HS-5 (cell line): Measurements from ENCODE around the gene TMEM132A.
"Not testable (repeated sequence)": the region's sequence is repeated elsewhere in the genome, so short reads cannot be mapped to it uniquely, and the experiment has no call there.

ENCODE experiments used
- DNase-seq: peaks from one replicate; pipeline ENCODE4 v3.0.0-alpha.2; 2012; ENCODE audit warnings: low read depth

Gene TMEM132A

DNA sequence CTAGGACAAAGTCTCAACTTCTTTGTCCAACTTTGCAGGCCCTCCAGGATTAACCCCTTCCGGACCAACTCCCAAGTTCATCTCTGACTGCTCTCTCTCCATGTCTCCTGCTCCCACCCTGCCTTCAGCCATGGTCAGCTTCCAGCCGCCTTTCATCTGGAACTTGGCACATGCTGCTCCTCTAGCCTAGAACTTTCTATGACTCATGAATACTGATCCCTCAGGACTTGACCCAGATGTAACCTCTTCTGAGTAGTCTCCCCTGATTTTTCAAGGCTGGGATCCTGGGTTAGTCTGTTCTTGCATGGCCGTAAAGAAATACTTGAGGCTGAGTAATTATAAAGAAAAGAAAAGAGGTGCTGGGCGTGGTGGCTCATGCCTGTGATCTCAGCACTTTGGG is 32.9 kb downstream of the TMEM132A start:
- DNase-seq: no peak

DNA sequence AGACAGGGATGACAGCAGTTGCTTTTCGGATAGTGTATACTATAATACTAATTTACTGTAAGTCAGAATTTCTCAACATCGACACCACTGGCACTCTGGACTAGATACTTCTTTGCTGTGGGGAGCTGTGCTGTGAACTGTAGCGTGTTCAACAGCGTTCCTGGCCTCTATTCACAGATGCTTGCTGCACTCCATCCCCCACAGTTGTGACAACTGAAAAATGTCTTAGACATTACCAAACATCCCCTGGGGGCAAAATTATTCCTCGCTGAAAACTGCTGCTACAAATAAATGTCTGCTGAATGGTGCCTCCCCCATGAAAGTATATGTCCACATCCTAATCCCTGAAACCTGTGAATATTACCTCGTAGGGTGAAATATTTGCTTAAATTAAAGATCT is 35.2 kb downstream of the TMEM132A start:
- DNase-seq: no peak

DNA sequence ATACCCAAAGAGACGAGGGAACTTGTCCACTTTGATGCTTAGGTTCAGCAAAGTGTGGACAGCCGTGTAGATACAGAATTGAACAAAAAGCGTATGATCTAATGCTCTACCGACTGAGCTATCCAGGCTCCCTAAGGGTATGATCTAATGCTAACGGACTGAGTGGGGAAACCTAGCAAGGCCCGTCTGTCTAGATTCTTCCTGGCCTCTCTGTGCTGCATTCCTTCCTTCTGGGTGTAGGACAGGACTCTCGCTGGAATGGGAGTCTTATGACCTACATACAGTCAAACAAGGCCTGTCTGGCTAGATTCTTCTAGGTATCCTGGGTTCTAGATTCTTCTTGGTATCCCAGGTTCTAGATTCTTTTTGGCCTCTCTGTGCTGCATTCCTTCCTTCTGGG is 36.1 kb downstream of the TMEM132A start:
- DNase-seq: no peak

DNA sequence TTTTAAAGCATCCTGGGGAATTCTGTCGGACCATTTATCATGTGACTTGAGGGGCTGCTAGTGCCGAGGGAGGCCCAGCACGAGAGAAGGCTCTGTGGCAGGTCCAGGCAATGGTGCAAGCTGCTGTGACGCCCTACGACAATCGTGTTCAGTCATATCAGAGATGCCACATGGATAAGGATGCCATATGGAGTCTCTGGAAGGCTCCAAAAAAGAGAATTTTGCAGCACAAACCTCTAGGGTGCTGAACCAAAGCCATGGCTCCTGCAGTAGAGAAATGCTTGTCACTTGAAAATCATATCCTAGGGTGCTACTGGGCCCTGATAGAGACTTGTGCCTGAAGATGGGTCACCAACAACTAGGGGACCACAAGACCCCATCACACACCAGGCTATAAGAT is 40.5 kb downstream of the TMEM132A start:
- no peak for DNase-seq

DNA sequence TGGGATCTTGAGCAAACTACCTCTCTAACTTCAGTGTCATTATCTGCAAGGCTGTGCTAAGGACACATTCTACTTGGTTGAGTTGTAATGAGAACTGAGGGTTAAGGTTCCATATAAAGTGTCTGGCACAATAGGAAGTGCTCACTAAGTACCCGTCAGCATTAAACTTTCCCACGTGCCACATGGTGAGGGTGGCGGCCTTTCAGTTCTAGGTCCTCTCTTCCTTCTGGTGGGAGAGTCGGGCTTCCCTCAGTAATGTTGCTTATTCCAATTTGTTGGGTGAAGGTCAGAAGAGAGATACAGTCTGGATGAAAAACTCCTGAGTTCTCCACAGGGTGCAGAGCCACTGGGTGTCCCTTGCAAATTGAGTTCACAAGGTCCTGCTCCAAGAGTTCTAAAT is 42.6 kb downstream of the TMEM132A start:
- no peak for DNase-seq

DNA sequence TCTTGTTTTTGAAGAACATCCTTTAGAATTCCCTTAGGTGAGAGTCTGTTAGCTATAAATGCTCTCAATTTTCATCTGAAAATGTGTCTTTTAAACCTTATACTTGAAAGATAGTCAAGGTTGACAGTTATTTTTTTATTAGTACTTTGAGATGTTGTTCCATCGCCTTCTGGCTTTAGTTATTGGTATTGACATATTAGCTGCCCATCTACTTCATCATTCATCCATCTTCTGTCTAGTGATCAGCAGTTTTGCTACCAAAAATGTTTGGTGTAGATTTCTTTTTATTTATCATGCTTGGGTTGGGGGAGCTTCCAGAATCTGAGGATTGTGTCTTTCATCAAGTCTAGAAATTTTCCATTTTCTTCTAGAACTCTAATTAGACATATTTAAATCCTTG is 44.0 kb downstream of the TMEM132A start:
- no peak for DNase-seq

DNA sequence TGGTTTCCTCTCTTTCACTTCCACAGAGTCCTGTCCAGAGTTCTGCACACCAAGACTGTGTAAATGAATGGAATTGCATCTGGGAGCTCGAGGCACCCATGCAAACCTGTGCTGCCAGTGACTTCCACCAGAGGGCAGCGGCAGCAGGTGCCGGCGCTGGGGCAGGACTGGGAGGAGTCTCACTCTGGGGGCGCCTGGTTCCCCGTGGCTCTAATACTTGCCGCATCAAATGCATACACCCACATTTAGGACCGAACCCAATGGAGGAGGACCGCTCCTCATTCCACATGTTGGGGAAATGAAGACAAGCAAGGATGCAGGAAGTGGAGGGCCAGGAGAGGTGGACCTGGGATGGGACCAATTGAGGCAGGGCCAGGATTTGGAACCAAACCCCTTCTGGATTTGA is 46.1 kb downstream of the TMEM132A start:
- no peak for DNase-seq

DNA sequence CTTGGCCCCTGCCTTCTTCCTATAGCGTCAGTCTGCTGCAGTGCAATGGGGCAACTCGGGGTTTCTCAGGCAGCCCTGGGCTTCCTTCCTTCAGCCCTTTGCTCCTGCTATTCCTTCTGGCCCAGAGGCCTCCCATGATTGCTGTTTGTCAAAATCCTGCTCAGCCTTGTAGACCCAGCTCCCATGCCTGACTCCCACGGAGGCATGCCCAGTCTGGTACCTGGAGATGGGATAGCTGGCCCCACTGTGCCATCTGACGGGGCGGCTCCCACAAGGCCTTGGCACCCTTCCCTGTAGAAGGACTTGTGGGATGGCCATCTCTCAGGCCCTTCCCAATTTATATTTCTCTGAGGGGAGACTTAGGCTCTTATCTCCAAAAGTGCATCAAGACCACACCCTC is 46.6 kb downstream of the TMEM132A start:
- no peak for DNase-seq

DNA sequence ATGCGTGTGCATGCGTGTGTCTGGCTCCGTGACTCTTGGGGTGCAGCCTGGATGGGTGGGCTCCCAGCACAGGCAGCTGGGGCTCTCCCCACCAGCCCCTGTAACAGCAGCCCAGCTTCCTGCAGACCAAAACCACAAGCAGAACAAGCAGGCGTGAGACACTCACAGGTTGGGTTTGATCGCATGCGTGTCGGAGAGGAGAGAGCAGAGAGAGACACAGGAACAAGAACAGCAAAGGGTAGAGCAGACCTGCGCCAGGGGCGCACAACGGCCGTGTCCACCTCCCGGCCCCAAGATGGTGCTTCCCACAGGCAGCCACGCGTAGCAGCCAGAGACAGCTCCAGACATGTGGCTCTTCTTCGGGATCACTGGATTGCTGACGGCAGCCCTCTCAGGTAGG is 47.3 kb downstream of the TMEM132A start, which contains the start of gene CD6:
CD6 (plus strand) TSS at position 161 of the 400 bp plus-strand sequence; CDS start at position 347, 186 bp downstream.
- no peak for DNase-seq

DNA sequence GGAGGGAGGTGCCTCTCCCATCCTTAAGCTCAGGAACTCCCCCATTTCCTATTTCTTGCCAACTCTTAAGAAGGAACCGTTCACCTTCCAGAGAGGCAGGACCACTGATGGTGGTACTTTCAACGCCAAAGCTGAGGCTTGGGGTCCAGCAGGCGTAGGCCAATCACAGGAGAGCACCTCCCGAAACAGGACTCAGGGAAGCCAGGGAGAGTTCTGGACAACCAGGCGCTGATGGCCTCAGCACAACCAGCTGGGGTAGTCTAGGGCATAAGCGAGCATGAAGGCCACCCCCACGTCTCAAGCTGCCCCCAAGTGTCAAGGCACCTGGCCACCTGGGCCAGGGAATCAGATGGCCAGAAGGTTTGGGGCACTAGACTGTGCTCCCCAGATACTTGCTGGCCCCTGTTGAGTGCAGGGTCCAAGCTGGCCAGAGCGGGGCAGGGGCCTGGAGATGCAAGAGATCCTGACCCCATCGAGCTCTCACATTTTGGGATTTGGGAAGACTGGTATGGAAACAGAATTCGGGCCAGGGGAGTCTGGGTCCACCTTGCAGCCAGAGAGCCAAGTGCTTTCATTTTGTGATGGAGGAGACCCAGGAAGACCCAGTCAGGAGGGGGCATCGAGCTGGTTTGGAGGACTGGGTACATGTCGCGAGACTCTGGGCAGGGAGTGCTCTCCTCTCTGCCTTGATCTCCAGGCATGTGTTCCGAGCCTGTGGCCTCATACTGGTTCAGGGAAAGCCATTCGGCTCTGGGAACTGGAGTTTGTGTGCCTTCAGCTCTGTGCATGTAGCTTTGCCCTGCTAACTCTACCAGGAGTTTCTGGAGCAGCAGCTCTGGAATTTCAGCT is 48.1 kb downstream of the TMEM132A start:
- no peak for DNase-seq

DNA sequence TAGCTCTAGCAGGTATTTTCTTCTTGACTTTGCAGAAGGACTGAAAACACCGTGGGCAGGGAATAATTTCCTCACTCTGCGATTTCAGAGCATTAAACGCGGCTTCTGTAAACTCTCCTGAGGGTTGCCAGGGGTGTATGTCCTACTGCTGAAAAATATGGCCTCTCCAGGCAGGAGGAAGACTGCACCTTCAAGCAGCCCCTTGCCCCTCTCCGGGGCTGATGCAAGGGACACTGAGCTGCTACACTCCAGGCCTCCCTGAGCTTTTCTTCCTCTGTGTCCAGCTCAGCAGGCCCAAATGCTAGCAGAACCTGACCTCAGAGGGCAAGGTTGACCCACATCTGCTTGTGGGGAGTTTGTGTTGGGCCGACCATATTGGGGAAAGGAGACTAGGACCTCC is 49.4 kb downstream of the TMEM132A start:
- no peak for DNase-seq

DNA sequence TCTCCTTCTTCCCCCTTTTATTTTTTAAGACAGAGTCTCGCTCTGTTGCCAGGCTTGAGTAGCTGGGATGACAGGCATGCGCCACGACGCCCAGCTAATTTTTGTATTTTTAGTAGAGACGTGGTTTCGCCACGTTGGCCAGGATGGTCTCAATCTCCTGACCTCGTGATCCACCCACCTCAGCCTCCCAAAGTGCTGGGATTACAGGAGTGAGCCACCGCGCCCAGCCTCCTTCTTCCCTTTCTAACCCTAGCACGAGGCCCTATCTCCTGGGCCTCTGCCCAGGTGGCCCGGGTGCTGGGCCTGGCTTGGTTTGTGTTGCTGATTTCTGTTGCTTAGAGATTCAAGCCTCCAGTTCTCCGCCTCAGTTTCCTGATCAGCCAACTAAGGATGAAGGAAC is 50.1 kb downstream of the TMEM132A start:
- not testable (repeated sequence) for DNase-seq

DNA sequence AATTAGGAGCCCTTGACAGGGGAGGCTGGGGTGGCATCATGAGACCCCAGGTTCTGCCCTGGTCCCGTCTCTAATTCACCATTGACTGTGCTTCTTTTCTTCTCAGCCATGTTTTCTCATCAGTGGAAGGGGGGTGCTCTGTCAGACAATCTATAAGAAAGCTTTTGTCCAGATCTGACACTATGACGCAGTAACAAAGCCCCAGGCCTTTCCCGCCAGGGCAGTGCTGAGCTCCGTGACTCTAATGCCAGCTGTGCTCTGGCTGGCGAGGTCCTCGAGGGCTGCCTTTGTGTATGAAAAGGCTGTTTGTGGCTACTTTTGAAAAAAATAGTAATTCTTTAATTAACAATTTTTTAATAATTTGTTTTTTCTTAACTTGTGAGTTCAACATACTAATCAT is 50.5 kb downstream of the TMEM132A start:
- no peak for DNase-seq

DNA sequence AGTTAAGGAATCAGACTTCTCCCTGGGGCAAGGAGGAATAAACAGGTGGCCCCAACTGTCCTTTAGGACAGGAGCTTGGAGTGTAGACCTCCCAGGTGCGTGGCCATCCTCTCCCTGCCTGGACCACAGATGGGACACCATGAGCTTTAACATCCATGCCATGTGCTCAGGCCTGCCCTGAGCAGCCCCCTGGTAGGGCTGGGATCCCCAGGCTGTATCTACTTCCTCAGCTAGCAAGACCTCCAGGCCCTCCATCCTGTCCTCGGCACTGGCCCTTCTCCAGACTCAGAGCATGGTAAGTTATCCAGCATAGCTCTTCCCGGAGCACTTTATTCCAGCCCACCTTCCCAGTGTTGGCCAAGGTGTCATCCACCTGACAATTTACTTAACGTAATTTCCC is 53.0 kb downstream of the TMEM132A start:
- no peak for DNase-seq

DNA sequence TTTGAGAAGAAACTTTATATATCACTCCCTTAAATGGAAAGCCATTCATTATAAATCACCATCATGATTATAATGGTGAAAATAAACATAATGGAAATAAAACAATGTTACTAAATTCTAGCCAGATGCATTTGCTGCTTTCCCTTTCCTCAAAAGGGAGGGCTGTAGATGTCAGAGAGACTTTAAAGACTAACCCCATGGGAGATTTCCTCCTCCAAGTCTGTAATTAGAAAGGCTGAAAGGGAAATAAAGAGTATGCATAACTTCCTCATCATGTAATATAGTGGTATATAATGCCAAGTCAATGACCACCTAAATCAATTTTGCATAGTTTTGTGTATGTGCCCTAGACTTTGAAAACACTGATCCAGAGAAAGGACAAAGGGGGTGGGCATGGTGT is 53.6 kb downstream of the TMEM132A start:
- DNase-seq: no peak

DNA sequence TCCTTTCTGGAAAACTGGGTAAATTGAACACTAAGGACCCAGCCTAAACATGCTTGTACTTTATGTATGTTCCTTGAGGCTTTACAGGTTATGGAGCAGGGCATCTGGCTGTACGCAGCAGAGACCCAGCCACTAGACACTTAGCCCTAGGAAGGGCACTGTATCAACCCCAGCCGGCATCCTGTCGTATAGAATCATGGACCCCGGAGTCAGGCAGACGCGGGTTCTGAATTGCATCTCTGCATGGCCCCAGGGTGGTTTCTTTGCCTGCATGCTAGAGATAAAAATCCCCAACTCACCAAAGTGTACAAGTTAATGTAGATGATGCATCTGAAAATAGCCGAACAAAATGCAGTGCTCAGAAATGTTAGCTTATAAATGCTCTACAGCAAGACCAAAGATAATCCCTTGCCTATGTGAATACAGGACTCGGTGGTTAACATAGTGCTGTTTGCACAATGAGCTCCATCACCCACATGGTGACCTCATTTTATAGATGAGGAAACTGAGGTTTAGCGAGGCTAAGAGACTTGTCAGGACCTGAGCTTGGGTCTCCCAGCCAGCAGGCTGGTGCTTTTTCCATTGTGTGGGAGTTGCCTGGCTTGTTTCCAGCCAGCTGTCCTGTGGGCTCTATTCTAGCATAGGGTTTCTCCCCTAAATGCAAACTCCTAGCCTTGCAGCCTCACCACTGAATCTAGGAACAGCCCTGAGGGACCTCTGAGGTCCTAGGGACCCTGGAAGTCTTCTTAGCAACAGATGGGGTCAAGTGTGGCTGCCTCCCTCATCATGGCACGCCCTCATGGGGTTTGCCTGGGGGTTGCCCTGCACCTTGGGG is 54.5 kb downstream of the TMEM132A start:
- no peak for DNase-seq

DNA sequence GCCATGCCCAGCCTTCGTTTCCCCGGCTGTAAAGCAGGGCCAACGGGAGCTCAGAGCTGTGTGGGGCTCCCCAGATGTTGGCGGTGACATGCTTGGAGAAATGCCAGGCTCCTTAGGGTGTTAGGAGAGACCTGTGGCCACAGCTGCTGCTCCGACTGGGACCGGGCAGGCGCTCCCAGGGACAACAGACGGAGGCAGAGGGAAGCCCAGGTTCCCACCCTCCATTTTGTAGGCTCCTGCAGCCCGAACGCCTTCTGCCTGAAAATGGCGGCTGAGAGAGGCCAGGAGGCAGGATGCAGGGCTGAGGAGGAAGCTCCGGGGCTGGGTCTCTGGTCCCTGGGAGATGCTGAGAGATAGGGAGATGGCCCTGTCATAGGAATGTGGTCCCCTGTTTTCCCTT is 57.3 kb downstream of the TMEM132A start:
- no peak for DNase-seq

DNA sequence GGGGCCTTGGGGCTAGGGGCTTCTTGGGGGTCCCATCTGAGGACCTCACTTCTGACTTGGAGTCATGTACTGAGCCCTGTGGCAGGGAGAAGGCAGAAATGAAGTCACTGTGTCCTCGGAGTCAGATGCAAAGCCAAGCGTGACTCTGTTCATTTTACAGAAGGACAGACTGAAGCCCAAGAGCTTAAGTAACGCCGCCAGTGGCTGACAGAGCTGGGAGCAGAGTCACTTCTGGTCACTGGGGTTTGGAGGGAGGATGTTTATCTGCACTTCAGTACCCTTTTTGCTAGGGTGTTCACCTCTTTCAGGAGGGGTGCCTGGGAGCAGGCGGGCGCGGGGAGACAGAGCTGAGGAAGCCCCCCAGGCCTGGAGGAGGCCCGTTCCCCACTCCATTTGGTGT is 57.9 kb downstream of the TMEM132A start:
- no peak for DNase-seq

DNA sequence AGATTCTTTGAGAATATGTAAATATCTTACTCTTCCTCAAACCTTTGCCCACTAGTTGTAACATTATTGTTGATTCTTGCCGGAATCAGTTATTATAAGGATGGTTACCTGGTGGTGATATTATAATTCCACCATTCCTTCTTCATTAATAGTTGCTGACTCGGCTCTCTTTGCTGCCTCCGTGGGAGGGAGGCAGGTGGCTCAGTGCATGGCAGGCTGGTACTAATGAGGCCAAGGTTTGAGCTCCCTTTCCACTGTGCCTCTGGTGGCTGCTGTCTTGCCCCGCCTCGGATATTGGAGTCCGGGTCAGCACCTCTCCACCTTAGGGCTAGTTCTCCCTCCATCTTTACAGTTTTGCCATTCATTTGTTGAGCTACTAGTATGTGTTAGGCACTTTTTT is 59.9 kb downstream of the TMEM132A start:
- DNase-seq: no peak

DNA sequence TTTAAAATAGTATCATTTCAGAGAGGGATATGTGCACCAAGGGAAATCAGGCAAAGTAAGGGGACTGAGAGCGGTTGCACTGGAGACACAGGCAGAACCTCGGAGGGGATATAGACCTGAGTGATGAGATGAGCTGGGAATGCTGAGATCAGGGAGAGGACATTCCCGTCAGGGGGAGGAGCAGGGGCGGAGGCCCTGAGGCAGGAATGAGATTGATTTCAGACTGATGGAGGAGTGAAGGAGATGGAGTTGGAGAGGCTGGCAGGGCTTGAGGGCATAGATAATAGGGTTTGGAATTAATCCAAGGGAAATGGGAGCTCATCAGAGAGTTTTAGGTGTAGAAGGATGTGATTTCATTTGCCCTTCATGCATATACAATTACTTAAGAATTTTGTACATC is 60.4 kb downstream of the TMEM132A start:
- DNase-seq: no peak

DNA sequence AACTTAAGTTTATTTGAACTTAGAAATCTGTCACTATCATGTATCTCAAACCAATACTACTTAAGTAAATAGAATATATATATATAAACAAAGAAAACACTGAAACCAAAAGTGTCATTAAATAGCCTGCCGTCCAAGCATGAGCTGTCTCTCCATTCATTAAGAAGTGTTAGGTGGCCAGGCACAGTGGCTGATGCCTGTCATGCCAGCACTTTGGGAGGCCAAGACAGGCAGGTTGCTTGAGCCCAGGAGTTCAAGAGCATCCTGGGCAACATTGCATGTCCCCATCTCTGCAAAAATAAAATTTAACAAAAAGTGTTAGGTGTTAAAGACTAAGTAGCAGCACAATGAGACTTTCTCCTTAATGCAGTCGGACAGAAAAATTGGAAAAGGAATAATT is 61.2 kb downstream of the TMEM132A start:
- DNase-seq: no peak

DNA sequence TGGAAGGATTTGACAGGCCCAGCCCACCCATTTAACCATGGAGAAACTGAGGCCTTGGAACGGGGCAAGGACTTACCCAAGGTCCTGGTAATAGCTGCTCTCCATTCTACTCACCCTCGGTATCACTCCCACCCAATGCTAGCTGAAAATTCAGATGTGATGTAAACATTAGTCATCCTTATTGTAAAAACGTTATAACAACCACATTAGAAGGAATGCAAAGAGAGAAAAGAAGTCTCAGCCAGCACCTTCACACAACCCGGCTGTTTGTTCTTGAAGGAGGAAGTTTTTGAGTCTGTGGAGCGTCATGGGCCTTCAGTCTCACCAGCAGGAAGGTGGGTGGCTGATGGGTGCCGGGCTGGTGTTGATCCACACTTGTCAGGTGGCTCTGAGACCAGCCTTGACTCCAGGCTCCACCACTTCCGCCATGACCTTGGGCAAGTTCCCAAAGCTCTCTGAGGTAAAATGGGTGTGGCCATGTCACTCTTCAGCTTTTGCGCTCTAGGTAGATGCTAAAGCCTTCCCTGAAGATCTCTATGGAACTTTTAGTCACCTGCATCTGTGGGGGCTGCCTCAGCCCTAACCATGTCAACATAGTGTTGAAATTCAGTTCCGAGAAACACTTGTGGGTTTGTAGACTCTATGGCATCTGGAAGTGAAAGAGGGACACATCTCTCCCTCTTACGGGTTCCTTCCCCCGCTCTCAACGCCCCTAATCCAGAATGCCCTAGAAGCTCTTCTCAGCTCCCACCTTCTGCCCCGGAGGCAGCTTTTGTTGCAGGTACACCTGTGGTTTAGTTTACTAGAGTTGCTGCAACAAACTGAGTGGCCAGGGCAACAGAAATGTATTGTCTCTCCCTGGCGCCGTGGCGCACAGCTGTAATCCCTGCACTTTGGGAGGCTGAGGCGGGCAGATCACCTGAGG is 62.0 kb downstream of the TMEM132A start:
- peak; percentile 37 for DNase-seq
